SH-SY5Y (cell line): ENCODE data around the gene CDH8.

Experiments
- GATA2 ChIP-seq: IDR thresholded peaks from 2 replicates; pipeline ENCODE4 v1.6.1; 2011; ENCODE audit warnings: mild to moderate bottlenecking, low read depth, low read length
- GATA3 ChIP-seq: IDR thresholded peaks from 2 replicates; pipeline ENCODE4 v1.6.1; 2011; ENCODE audit warnings: low read depth, mild to moderate bottlenecking, low read length, moderate library complexity

- TF ChIP-seq GATA2 (no peak), GATA3 (0 out of 2 replicates have a peak, but pooled peaks have one; percentile 27)
Measured at GRCh38 chr16:62059527-62059926, 23.3 kb upstream of the CDH8 start.
